K562 (cell line): ENCODE results near the gene VPS33A. TPM values are rescaled to one million over a fixed set of nuclear protein-coding genes. Genes with fewer than 3 reads are reported as not detected.

Source experiments
- AFF4 ChIP-seq: sonication (generic); formaldehyde crosslinking; IDR thresholded peaks from 2 replicates; pipeline ENCODE4 v1.8.0; 2023; ENCODE audit warnings: mild to moderate bottlenecking, missing genetic modification reagents
- CHD4 ChIP-seq: fragments of 200-600 bp; sonication (generic); IDR thresholded peaks from 3 replicates; pipeline ENCODE4 v1.6.1; 2012; ENCODE audit warnings: low read depth, mild to moderate bottlenecking, mixed read lengths, low read length, inconsistent platforms; ENCODE audit not compliant: insufficient read depth, insufficient replicate concordance, poor library complexity, severe bottlenecking
- EHMT2 ChIP-seq: fragments of 450-650 bp; IDR thresholded peaks from 2 replicates; pipeline ENCODE4 v1.6.1; 2018; ENCODE audit warnings: antibody characterized with exemption
- FOS ChIP-seq: IDR thresholded peaks from 3 replicates; pipeline ENCODE4 v1.6.1; 2011; ENCODE audit not compliant: insufficient read length; ENCODE audit errors: extremely low read depth
- HES1 ChIP-seq: fragments of 450-650 bp; IDR thresholded peaks from 2 replicates; pipeline ENCODE4 v1.6.1; 2016; ENCODE audit warnings: low read depth, mild to moderate bottlenecking, moderate library complexity
- HEY1 ChIP-seq: fragments of 250-450 bp; sonication (Bioruptor Pico); IDR thresholded peaks from 2 replicates; pipeline ENCODE4 v1.5.0; 2020; ENCODE audit warnings: mild to moderate bottlenecking, moderate library complexity, borderline replicate concordance
- MAX ChIP-seq: sonication (generic); formaldehyde crosslinking; IDR thresholded peaks from 2 replicates; pipeline ENCODE4 v1.9.0; 2022; ENCODE audit warnings: mild to moderate bottlenecking, missing genetic modification reagents
- MITF ChIP-seq: IDR thresholded peaks from 2 replicates; pipeline ENCODE4 v1.6.1; 2014; ENCODE audit warnings: antibody characterized with exemption
- NCOR1 ChIP-seq: fragments of 450-650 bp; IDR thresholded peaks from 2 replicates; pipeline ENCODE4 v1.6.1; 2016; ENCODE audit warnings: mild to moderate bottlenecking, moderate library complexity
- NR2C2 ChIP-seq, 2 experiments: fragments of 200-800 bp in 1 of 2; sonication (Bioruptor generic) in 1 of 2; sonication (generic) in 1 of 2; formaldehyde crosslinking in 1 of 2; IDR thresholded peaks; 2 replicates each; pipeline versions ENCODE4 v1.6.1 to v1.8.0; 2016 to 2022; ENCODE audit warnings: mild to moderate bottlenecking in 1 of 2, missing compliant biosample characterization in 1 of 2, missing genetic modification characterization in 1 of 2, missing genetic modification reagents in 1 of 2
- NR4A1 ChIP-seq, 2 experiments: fragments of 250-450 bp in 1 of 2; fragments of 450-650 bp in 1 of 2; sonication (Bioruptor Pico) in 1 of 2; IDR thresholded peaks; 2 replicates each; pipeline versions ENCODE4 v1.4.0 to v1.6.1; 2016 to 2020; ENCODE audit warnings: mild to moderate bottlenecking in 2 of 2, missing compliant biosample characterization in 1 of 2, missing genetic modification characterization in 1 of 2, moderate library complexity in 1 of 2
- PPARD ChIP-seq: fragments of 250-450 bp; sonication (Bioruptor Pico); IDR thresholded peaks from 2 replicates; pipeline ENCODE4 v1.8.0; 2022; ENCODE audit warnings: inconsistent platforms, mild to moderate bottlenecking, moderate library complexity
- SRSF3 ChIP-seq: fragments of 200-400 bp; formaldehyde crosslinking; IDR thresholded peaks from 2 replicates; pipeline ENCODE4 v1.6.1; 2016; ENCODE audit warnings: mild to moderate bottlenecking, low read length, moderate library complexity; ENCODE audit not compliant: insufficient read depth
- WHSC1 ChIP-seq: IDR thresholded peaks from one replicate; pipeline ENCODE4 v1.6.1; 2012; ENCODE audit warnings: low read length, control low read depth, inconsistent platforms
- ZNF217 ChIP-seq: sonication (generic); formaldehyde crosslinking; IDR thresholded peaks from 2 replicates; pipeline ENCODE4 v1.8.0; 2022; ENCODE audit warnings: mild to moderate bottlenecking, missing genetic modification reagents
- ZNF639 ChIP-seq, 2 experiments: fragments of 200-800 bp in 1 of 2; sonication (Bioruptor generic) in 1 of 2; sonication (generic) in 1 of 2; formaldehyde crosslinking in 1 of 2; IDR thresholded peaks in 1 of 2; conservative IDR thresholded peaks in 1 of 2; 2 replicates each; pipeline versions ENCODE4 v1.5.0 to v1.6.1; 2016 to 2020; ENCODE audit warnings: missing compliant biosample characterization in 1 of 2, missing genetic modification characterization in 1 of 2, missing genetic modification reagents in 1 of 2
- ZNF695 ChIP-seq: fragments of 450-650 bp; formaldehyde crosslinking; IDR thresholded peaks from 2 replicates; pipeline ENCODE4 v1.4.0; 2020; ENCODE audit warnings: mild to moderate bottlenecking, moderate library complexity
- polyA plus RNA-seq, 8 experiments: library from polyadenylated mRNA; depleted of rRNA in 4 of 8; stranded (reverse) in 5 of 8; unstranded in 3 of 8; fragments of >200 nt; fragmentation: Nextera tagmentation in 2 of 8; fragmentation: Illumina TruSeq in 1 of 8; extraction: Ambion mirVana in 2 of 8; extraction: Trizol in 1 of 8; gene quantifications; 2 replicates each; pipeline versions ENCODE4 v1.2.1 to v1.2.3, GENCODE V29; 2011 to 2014; ENCODE audit warnings: inconsistent platforms in 1 of 8, missing spikeins in 1 of 8
- total RNA-seq, 7 experiments: library from RNA; depleted of rRNA in 6 of 7; stranded (reverse); fragments of >200 nt in 6 of 7; fragmentation: Illumina TruSeq in 2 of 7; extraction: Trizol in 2 of 7; gene quantifications; 2 replicates each; pipeline versions ENCODE4 v1.2.1 to v1.2.3, GENCODE V29; 2011 to 2021; ENCODE audit warnings: low replicate concordance in 1 of 7

The VPS33A gene
- total and polyA plus RNA-seq, 9 of the 15 experiments (the other 6 are each of a cell fraction or from before 2014, with no cell fraction given), result 10.6 to 34.3 (median 25.3) TPM

GRCh38 chr12:122226366-122227125 is 39.7 kb downstream of the VPS33A start (continued):
- TF ChIP-seq CHD4 (no peak), EHMT2 (peak; percentile 94), FOS (no peak), WHSC1 (no peak), NCOR1 (no peak), AFF4 (CRISPR knock-in tag) (peak; percentile 76; the same call in 1 of the 2 replicates), ZNF217 (CRISPR knock-in tag) (no peak), MAX (CRISPR knock-in tag) (peak; percentile 98), NR4A1 (CRISPR knock-in tag; IDR thresholded peaks at IDR 0.05) (peak; percentile 89), NR4A1 (tag; IDR thresholded peaks at IDR 0.05) (no peak), MITF (no peak), NR2C2 (CRISPR knock-in tag; IDR thresholded peaks at IDR 0.05) (no peak), NR2C2 (tag; IDR thresholded peaks at IDR 0.05) (no peak), HEY1 (CRISPR knock-in tag) (no peak), ZNF695 (CRISPR knock-in tag) (no peak), SRSF3 (no peak), ZNF639 (CRISPR knock-in tag; conservative IDR thresholded peaks at IDR 0.05 in 1 of 2, IDR thresholded peaks at IDR 0.05 in 1 of 2) (peak in 1 of 2 experiments; percentile 13; a peak in 1 of 4 replicates), HES1 (no peak), PPARD (CRISPR knock-in tag) (no peak)
